ENCODE measurements around the gene MAP9. TPM values are rescaled to one million over a fixed set of nuclear protein-coding genes. Genes with fewer than 3 reads are reported as not detected.
"Not testable (repeated sequence)": the region's sequence is repeated elsewhere in the genome, so short reads cannot be mapped to it uniquely, and the experiment has no call there.

Gene MAP9
- 10 to 100 TPM; 12.1 to 32.0 (median 25.0) TPM for total RNA-seq

DNA sequence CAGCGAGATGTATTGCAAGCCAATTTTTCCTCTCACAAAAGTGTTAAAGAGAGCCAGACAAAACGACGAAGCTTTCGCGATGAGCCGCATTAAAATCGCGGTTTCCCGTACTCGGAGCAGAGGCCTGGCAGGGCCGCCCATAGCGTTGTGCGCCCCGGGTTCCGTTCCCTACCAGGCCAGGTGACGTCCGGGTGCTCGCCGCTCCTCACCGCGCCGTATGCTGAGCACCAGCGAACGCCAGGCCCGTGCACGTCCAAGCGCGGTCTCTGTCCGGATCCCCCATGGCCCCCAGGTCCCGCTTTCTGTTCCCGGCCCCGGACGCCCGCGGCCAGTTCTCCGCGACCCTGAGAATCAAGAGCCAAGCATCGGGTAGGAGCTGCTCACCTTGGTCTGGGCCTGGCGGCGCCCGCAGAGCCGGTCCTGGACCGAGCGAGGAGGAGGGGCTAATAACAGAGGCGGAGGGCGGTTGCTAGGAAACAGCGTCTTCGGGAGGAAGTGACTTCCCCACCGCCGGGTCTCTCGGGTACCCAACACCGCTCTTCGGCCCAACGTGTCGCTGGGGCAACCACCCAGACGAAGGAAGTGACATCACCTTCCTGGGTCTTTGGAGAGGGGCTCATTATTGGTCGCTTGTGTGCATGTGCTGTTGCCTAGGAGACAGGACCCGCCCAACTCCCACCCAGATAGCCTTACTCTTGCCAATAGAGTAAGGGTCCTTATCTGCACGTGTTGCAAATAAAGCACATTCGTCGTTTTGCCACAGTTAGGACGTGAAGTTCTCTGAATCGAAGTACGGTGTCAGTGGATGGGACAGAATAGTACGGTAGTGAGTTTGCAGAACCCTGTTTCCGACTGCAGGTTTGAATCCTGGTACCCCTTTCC is at the start of gene MAP9:
MAP9 (minus strand) TSS at position 579 of the 882 bp plus-strand sequence. CDS start 1,115 bp downstream, outside the sequence.
- WGBS, 2 donors = 12 to 15% methylated on average over 23 to 26 of the region's 66 CpGs
- DNase-seq = peak; percentile 93 to 94
- Histone ChIP-seq H3K9me3 (no peaks in the 10 kb centered on the region), H3K27me3 (no peaks in the 10 kb centered on the region), H3K4me3 (replicated peaks in 1 of 3) (peak within 1 kb of the TSS; percentile 6 to 44 (median 33)), H3K36me3 (peaks cover 0 to 4% of the 10 kb centered on the region in 2 donors), H3K27ac (peak within 1 kb of the TSS in 1 of 3 donors; percentile 21), H3K4me1 (no peaks in the 10 kb centered on the region)
- intact Hi-C loops (cut with DNase I) = no loop called here
- TF ChIP-seq POLR2A (IDR thresholded peaks at IDR 0.05) = peak in 1 of 2 donors; percentile 66
- TF ChIP-seq, protein P1, sequence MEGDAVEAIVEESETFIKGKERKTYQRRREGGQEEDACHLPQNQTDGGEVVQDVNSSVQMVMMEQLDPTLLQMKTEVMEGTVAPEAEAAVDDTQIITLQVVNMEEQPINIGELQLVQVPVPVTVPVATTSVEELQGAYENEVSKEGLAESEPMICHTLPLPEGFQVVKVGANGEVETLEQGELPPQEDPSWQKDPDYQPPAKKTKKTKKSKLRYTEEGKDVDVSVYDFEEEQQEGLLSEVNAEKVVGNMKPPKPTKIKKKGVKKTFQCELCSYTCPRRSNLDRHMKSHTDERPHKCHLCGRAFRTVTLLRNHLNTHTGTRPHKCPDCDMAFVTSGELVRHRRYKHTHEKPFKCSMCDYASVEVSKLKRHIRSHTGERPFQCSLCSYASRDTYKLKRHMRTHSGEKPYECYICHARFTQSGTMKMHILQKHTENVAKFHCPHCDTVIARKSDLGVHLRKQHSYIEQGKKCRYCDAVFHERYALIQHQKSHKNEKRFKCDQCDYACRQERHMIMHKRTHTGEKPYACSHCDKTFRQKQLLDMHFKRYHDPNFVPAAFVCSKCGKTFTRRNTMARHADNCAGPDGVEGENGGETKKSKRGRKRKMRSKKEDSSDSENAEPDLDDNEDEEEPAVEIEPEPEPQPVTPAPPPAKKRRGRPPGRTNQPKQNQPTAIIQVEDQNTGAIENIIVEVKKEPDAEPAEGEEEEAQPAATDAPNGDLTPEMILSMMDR (IDR thresholded peaks at IDR 0.05) = no peak

DNA sequence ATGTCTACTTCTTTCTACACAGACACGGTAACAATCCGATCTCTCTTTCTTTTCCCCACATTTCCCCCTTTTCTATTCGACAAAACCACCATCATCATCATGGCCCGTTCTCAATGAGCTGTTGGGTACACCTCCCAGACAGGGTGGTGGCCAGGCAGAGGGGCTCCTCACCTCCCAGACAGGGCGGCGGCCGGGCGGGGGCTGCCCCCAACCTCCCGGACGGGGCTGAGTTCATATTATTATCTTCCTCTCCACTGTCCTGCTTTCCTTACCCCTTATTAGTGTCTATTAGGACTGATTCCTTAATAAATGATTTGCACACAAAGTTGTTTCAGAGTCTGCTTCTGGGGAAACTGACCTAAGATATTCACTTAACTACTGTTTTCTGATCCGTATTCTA is 48.0 kb upstream of the MAP9 start:
- H3K4me3 ChIP-seq (replicated peaks in 1 of 3); H3K9me3 ChIP-seq; H3K27ac ChIP-seq; DNase-seq; H3K36me3 ChIP-seq; intact Hi-C loops (cut with DNase I); H3K4me1 ChIP-seq; H3K27me3 ChIP-seq: not testable (repeated sequence)
- 90 to 94% methylated on average over 11 of the region's 11 CpGs for WGBS, 2 donors

DNA sequence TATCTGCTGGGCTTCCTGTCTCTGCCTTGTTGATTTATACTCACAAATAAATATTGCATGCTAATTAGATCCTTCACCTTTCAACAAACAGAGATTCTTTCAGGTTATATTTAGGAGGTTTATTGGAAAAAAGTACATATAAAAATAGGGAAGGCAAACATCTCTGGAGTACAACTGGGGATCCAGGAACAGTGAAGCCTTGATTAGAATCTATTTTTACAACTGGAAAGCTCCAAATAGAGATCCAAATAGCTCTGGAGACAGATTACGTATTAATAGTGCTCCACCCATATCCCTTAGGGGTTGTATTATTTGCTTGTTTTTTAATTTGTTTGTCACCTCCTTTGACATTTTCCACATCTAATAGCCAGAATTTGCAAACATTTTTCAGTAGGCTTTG is 46.9 kb upstream of the MAP9 start:
- WGBS, 2 donors = 75 to 84% methylated on average over 1 of the region's 1 CpG
- H3K27me3 ChIP-seq = no peaks in the 10 kb centered on the region
- no peak for TF ChIP-seq POLR2A (IDR thresholded peaks at IDR 0.05)
- TF ChIP-seq, protein P1 (IDR thresholded peaks at IDR 0.05) = no peak
- no peak overlapping the region for H3K27ac ChIP-seq
- H3K9me3 ChIP-seq = no peaks in the 10 kb centered on the region
- DNase-seq = no peak
- no peak overlapping the region for H3K4me3 ChIP-seq (replicated peaks in 1 of 3)
- no peaks in the 10 kb centered on the region for H3K36me3 ChIP-seq
- H3K4me1 ChIP-seq = no peaks in the 10 kb centered on the region
- intact Hi-C loops (cut with DNase I) = no loop called here

DNA sequence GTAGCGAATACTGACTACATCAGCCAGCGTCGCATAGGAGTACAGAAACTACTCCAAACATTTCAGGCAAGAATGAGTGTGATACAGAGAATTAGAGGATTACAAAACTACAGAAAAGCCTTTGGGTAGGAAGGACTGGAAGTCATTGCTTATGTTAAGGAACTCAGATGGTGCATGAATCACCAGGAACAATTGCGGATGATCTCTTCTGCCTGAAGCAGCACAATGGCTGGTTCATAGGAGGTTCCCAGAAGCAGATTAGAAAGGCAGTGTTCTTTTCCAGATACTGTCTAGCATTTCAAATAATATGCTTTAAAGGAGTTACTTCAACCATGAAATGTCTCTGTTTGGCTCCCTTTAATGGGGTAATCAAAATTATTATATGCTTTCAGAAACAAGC is 42.5 kb upstream of the MAP9 start:
- Histone ChIP-seq H3K36me3 (no peaks in the 10 kb centered on the region), H3K27ac (no peak overlapping the region), H3K4me3 (replicated peaks in 1 of 3) (no peak overlapping the region), H3K4me1 (no peaks in the 10 kb centered on the region), H3K27me3 (no peaks in the 10 kb centered on the region), H3K9me3 (no peaks in the 10 kb centered on the region)
- intact Hi-C loops (cut with DNase I) = no loop called here
- DNase-seq = no peak
- no peak for TF ChIP-seq POLR2A (IDR thresholded peaks at IDR 0.05)
- TF ChIP-seq, protein P1 (IDR thresholded peaks at IDR 0.05) = no peak
- 96 to 99% methylated on average over 4 of the region's 4 CpGs for WGBS, 2 donors

DNA sequence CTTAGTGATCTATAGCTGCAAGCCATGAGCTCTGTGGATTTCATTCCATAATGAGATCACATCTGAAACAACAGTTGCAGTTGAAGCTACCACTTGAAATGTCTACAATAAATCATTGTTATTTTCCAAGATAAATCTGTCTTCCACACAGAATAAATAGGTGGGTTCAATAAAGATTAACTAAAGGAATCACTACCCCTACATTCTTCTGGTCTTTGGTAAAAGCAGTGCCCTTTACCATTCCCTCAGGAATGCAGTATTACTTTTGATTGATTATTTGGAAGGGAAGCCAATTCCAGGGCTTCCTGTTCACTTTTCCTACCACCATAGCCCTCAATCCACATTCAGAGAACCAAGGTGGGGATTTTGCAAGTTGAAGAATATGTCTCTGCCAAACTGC is 38.9 kb upstream of the MAP9 start:
- Histone ChIP-seq H3K36me3 (no peaks in the 10 kb centered on the region), H3K4me1 (no peaks in the 10 kb centered on the region), H3K4me3 (replicated peaks in 1 of 3) (no peak overlapping the region), H3K9me3 (no peaks in the 10 kb centered on the region), H3K27ac (no peak overlapping the region), H3K27me3 (no peaks in the 10 kb centered on the region)
- DNase-seq = no peak
- TF ChIP-seq, protein P1 (IDR thresholded peaks at IDR 0.05) = no peak
- no peak for TF ChIP-seq POLR2A (IDR thresholded peaks at IDR 0.05)
- intact Hi-C loops (cut with DNase I) = no loop called here
